ENCODE results near the gene BMPR1B. TPM values are rescaled to one million over a fixed set of nuclear protein-coding genes. Genes with fewer than 3 reads are reported as not detected.

Gene BMPR1B
- total RNA-seq, 1 experiment from 2014 or later = 0.35 TPM

DNA sequence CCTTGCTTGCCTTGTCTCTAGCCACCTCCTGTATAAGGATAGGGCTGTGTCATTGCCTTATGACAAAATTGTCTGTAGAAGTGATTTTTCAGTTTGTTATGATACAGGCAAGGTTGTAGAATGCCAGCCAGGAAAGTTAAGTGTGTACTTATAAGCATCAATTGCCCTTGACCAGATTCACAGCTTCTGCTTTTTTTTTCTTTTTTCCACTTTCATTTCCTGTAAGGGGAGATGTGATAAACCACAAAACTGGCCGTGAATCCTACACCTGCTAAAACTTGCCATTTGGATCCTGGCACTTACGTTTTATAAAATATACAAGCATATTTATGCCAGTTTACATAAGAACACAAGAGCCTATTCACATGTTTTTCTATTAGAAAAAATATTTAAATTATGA is 35.0 kb upstream of the BMPR1B start:
- TF ChIP-seq, protein P1, sequence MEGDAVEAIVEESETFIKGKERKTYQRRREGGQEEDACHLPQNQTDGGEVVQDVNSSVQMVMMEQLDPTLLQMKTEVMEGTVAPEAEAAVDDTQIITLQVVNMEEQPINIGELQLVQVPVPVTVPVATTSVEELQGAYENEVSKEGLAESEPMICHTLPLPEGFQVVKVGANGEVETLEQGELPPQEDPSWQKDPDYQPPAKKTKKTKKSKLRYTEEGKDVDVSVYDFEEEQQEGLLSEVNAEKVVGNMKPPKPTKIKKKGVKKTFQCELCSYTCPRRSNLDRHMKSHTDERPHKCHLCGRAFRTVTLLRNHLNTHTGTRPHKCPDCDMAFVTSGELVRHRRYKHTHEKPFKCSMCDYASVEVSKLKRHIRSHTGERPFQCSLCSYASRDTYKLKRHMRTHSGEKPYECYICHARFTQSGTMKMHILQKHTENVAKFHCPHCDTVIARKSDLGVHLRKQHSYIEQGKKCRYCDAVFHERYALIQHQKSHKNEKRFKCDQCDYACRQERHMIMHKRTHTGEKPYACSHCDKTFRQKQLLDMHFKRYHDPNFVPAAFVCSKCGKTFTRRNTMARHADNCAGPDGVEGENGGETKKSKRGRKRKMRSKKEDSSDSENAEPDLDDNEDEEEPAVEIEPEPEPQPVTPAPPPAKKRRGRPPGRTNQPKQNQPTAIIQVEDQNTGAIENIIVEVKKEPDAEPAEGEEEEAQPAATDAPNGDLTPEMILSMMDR (conservative IDR thresholded peaks at IDR 0.05) = no peak
- H4K5ac ChIP-seq (ENCODE audit: insufficient read length, low read depth, low read length) = no peak overlapping the region
- H2BK5ac ChIP-seq (ENCODE audit: insufficient read length, low read length) = no peak overlapping the region
- no peak overlapping the region for H3T11ph ChIP-seq (ENCODE audit: low read length)
- no peak overlapping the region for H2AK5ac ChIP-seq (ENCODE audit: insufficient read length, low read length)
- H2BK15ac ChIP-seq (ENCODE audit: low read depth, low read length) = no peak overlapping the region
- no peak overlapping the region for H3K27ac Mint-ChIP-seq
- H3K23ac ChIP-seq (ENCODE audit: insufficient read length, low read depth, low read length) = no peak overlapping the region
- no peak overlapping the region for H2BK120ac ChIP-seq (ENCODE audit: low read depth, low read length, poor library complexity, severe bottlenecking)
- H4K8ac ChIP-seq (replicated peaks; ENCODE audit: insufficient read length, low read depth, low read length) = no peak overlapping the region
- DNase-seq = no peak
- no peak overlapping the region for H3K56ac ChIP-seq (ENCODE audit: insufficient read length, low read depth, low read length)
- H3K9ac ChIP-seq (ENCODE audit: extremely low read depth, insufficient read length, low read length) = no peak overlapping the region
- peaks cover 0 to 5% of the 10 kb centered on the region in 2 experiments; a peak in 2 of 4 replicates for H3K4me1 Mint-ChIP-seq
- no peak overlapping the region for H3K14ac ChIP-seq (ENCODE audit: insufficient read depth, low read length)
- H3K4me1 ChIP-seq (ENCODE audit: insufficient read depth, low read length) = no peaks in the 10 kb centered on the region
- no peaks in the 10 kb centered on the region; a peak in 1 of 7 replicates for H3K36me3 Mint-ChIP-seq (ENCODE audit: insufficient read depth in 1 of 3, low read depth in 3 of 3)
- no peaks in the 10 kb centered on the region for H4K20me1 ChIP-seq (ENCODE audit: control insufficient read depth, insufficient read depth, insufficient read length)
- H3K9me3 ChIP-seq (ENCODE audit: control insufficient read depth, low read depth, low read length) = no peaks in the 10 kb centered on the region
- no peak overlapping the region for H3K4me2 ChIP-seq (ENCODE audit: insufficient read depth, insufficient read length, low read length)
- no peak overlapping the region for H3K4me3 Mint-ChIP-seq
- H3K18ac ChIP-seq (ENCODE audit: insufficient read length, low read depth, low read length) = no peak overlapping the region
- H3K79me2 ChIP-seq (ENCODE audit: insufficient read depth, low read length) = no peaks in the 10 kb centered on the region
- no peak overlapping the region for H3K27ac ChIP-seq (ENCODE audit: insufficient read length, low read depth, low read length)
- no peak overlapping the region for H3K4ac ChIP-seq (ENCODE audit: low read depth, low read length)
- H3K27me3 Mint-ChIP-seq (ENCODE audit: low read depth) = peaks cover 2% of the 10 kb centered on the region; the same call in 1 of the 2 replicates
- H3K79me1 ChIP-seq (ENCODE audit: insufficient read depth, low read depth, low read length, poor library complexity, severe bottlenecking) = no peaks in the 10 kb centered on the region
- H3K9me3 Mint-ChIP-seq = no peaks in the 10 kb centered on the region
- no peaks in the 10 kb centered on the region for H3K27me3 ChIP-seq (ENCODE audit: insufficient read depth, low read length)
- H4K91ac ChIP-seq (ENCODE audit: insufficient read length, low read depth, low read length) = no peak overlapping the region
- H2BK20ac ChIP-seq (ENCODE audit: low read depth, low read length, poor library complexity, severe bottlenecking) = no peak overlapping the region
- no peak overlapping the region for H2BK12ac ChIP-seq (ENCODE audit: insufficient read length, low read depth, low read length)
- no CpG with 5 or more reads among the region's 2 CpGs for WGBS (ENCODE audit: extremely low coverage, insufficient read length, low lambda C conversion rate)
- no peak overlapping the region for H2AFZ ChIP-seq (ENCODE audit: low read length)
- H3K23me2 ChIP-seq (ENCODE audit: insufficient read length, low read depth, low read length, poor library complexity, severe bottlenecking) = no peaks in the 10 kb centered on the region

Data from H9 (cell line).